Gastroesophageal sphincter (tissue), 3 donors: Measurements from ENCODE around the gene UTY.

Source experiments
- POLR2A ChIP-seq, 2 donors: fragments of 450-650 bp; IDR thresholded peaks; one replicate each; pipeline ENCODE4 v1.6.1; 2017; ENCODE audit warnings: antibody characterized with exemption in 2 of 2, mild to moderate bottlenecking in 2 of 2, moderate library complexity in 1 of 2
- TF ChIP-seq, protein P1 (sequence below), 4 experiments: fragments of 200-600 bp in 2 of 4; fragments of 450-650 bp in 2 of 4; sonication (generic) in 1 of 4; IDR thresholded peaks; one replicate each; pipeline ENCODE4 v1.5.1; 2017 to 2019; ENCODE audit warnings: antibody characterized with exemption in 4 of 4, mild to moderate bottlenecking in 2 of 4, moderate library complexity in 2 of 4

DNA sequence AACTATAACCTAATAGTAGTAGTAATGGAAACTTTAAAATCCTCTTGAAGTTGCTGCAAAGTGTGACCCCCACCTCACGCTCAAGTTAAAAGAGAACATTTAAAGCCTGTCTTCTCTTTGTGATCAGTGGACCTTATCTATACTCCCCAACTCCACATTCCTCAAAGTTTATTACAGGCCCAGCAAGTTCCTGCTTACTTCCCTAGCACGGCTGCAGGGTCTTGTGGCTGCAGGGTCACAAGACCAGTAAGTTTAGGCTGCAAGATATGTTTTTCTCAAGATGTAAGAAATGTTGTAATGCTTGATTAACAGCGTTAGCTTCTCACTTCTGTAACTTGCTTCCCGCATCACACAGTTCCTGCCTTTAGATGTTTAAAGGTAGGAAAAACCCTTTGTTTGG is 141.1 kb downstream of the UTY start:
- TF ChIP-seq, protein P1, sequence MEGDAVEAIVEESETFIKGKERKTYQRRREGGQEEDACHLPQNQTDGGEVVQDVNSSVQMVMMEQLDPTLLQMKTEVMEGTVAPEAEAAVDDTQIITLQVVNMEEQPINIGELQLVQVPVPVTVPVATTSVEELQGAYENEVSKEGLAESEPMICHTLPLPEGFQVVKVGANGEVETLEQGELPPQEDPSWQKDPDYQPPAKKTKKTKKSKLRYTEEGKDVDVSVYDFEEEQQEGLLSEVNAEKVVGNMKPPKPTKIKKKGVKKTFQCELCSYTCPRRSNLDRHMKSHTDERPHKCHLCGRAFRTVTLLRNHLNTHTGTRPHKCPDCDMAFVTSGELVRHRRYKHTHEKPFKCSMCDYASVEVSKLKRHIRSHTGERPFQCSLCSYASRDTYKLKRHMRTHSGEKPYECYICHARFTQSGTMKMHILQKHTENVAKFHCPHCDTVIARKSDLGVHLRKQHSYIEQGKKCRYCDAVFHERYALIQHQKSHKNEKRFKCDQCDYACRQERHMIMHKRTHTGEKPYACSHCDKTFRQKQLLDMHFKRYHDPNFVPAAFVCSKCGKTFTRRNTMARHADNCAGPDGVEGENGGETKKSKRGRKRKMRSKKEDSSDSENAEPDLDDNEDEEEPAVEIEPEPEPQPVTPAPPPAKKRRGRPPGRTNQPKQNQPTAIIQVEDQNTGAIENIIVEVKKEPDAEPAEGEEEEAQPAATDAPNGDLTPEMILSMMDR (IDR thresholded peaks at IDR 0.05), result no peak
- TF ChIP-seq POLR2A (IDR thresholded peaks at IDR 0.05), result no peak
